ENCODE measurements around the gene DNAJB14.

DNA sequence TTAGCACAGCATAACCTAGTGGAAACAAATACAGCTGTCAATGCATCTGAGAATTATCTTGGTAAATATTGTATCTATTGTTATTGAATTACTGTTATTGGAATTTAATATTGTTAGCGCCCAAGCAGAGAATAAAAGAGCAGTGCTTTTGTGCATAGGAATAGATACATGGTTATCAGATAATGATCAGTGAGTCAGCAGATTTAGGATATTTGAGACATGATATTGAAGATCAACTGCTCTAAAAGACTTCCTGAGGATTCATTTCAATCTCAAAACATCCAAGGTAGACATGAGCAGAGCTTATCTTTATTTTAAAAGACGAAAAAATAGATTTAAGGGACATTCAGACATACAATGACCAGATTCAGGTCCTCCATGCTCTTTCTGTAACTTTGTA, 14.2 kb upstream of the DNAJB14 start:
- TF ChIP-seq, protein P1, sequence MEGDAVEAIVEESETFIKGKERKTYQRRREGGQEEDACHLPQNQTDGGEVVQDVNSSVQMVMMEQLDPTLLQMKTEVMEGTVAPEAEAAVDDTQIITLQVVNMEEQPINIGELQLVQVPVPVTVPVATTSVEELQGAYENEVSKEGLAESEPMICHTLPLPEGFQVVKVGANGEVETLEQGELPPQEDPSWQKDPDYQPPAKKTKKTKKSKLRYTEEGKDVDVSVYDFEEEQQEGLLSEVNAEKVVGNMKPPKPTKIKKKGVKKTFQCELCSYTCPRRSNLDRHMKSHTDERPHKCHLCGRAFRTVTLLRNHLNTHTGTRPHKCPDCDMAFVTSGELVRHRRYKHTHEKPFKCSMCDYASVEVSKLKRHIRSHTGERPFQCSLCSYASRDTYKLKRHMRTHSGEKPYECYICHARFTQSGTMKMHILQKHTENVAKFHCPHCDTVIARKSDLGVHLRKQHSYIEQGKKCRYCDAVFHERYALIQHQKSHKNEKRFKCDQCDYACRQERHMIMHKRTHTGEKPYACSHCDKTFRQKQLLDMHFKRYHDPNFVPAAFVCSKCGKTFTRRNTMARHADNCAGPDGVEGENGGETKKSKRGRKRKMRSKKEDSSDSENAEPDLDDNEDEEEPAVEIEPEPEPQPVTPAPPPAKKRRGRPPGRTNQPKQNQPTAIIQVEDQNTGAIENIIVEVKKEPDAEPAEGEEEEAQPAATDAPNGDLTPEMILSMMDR (IDR thresholded peaks at IDR 0.05; ENCODE audit: poor library complexity): no peak
- TF ChIP-seq EZH2 (IDR thresholded peaks at IDR 0.05; ENCODE audit: borderline replicate concordance) (no peak), EZH2phosphoT487 (IDR thresholded peaks at IDR 0.05; ENCODE audit: low read depth, severe bottlenecking, unreplicated experiment) (no peak)

Measured in hepatocyte (in vitro differentiated cells).